ENCODE results near the gene ST8SIA2.

ST8SIA2 gene, protein sequence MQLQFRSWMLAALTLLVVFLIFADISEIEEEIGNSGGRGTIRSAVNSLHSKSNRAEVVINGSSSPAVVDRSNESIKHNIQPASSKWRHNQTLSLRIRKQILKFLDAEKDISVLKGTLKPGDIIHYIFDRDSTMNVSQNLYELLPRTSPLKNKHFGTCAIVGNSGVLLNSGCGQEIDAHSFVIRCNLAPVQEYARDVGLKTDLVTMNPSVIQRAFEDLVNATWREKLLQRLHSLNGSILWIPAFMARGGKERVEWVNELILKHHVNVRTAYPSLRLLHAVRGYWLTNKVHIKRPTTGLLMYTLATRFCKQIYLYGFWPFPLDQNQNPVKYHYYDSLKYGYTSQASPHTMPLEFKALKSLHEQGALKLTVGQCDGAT

DNA sequence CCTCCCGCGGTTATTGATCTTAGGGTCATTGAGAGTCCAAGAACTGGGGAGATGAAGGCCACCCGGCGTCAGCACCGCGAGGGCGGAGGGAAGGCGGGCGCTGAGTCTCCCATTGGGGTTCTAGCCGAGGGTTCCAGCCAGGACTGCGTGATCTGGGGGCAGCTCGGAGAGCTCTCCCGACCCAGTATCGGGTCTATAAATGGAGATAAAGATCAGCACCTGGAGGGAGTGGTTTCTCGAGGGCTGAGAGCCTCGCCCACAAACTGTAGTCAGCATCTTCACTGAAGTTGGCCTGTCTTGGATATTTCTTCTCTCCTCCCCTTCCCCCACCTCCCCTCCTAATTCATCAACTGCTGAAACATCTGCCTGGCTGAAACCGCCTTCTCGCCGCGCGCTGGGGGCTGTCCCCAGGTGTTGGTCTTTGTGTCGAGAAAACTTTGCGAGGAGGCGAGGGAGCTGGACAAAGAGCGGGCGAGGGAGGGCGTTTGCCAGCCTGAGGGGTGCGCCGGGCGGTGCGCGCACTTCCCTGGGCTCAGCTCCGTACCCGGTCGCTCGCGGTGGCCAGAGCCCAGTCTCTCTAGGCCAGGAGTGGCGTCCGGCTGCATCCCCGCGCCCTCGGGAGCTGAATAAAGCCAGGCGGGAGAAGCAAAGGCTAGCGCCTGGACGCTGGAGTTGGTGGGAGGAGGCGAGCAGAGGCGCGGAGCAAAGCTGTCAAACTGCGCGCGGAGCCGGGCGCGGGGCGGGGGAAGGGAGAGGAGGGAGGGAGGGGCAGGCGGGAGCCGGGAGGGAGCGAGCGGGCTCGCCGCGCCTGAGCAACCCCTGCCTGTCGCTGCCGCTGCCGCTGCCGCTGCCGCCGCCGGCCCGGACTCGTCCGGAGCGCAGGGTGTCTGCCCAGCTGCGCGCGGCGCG is at the start of gene ST8SIA2:
ST8SIA2 (plus strand) TSS at position 811 of the 909 bp plus-strand sequence. CDS start 184 bp downstream, outside the sequence.
- H3K4me3 ChIP-seq (ENCODE audit: low read depth, low read length): no peak within 1 kb of the TSS
- DNase-seq (ENCODE audit: low read depth): no peak

DNA sequence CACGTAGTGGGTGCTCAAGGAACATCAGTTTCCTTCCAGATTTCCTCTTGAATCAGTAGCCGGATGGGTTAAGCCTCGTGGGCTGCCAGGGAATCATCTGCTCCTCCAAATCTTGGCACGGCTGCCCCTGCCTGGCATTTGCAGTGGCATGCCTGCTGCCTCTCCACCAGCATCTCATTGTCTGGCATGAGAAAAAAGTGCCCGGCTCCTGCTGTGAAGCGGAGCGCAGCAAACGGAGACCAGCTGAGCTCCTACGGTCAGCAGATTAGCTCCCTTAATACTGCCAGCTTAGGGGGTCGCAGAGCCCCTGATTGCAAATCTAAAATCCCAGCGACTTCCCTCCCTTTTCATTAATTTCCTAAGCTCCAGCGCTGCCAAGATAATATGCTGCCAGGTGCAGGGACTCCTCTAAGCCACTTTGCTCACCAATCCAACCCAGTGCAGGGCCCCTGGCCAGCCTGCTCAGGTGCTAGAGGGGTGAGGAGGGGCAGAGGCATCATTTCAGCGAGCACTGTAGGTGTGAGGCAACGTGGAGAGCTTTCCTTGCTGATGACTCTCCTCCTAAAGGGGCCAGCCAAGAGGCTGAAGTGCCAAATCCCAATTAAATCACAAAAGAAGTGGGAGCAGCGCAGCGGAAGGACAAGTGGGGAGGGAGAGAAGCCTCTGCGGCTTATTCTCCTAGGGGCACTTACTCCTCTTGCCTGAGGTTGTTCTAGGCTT is 49.6 kb upstream of the ST8SIA2 start:
- DNase-seq (ENCODE audit: low read depth): no peak
- TF ChIP-seq, protein P1, sequence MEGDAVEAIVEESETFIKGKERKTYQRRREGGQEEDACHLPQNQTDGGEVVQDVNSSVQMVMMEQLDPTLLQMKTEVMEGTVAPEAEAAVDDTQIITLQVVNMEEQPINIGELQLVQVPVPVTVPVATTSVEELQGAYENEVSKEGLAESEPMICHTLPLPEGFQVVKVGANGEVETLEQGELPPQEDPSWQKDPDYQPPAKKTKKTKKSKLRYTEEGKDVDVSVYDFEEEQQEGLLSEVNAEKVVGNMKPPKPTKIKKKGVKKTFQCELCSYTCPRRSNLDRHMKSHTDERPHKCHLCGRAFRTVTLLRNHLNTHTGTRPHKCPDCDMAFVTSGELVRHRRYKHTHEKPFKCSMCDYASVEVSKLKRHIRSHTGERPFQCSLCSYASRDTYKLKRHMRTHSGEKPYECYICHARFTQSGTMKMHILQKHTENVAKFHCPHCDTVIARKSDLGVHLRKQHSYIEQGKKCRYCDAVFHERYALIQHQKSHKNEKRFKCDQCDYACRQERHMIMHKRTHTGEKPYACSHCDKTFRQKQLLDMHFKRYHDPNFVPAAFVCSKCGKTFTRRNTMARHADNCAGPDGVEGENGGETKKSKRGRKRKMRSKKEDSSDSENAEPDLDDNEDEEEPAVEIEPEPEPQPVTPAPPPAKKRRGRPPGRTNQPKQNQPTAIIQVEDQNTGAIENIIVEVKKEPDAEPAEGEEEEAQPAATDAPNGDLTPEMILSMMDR (IDR thresholded peaks at IDR 0.05; ENCODE audit: insufficient read depth, low read depth, low read length, missing control alignments): no peak
- no peak overlapping the region for H3K4me3 ChIP-seq (ENCODE audit: low read depth, low read length)

More for the DNA sequence above, at the start of gene ST8SIA2:
- TF ChIP-seq, protein P1 (IDR thresholded peaks at IDR 0.05; ENCODE audit: insufficient read depth, low read depth, low read length, missing control alignments): no peak

DNA sequence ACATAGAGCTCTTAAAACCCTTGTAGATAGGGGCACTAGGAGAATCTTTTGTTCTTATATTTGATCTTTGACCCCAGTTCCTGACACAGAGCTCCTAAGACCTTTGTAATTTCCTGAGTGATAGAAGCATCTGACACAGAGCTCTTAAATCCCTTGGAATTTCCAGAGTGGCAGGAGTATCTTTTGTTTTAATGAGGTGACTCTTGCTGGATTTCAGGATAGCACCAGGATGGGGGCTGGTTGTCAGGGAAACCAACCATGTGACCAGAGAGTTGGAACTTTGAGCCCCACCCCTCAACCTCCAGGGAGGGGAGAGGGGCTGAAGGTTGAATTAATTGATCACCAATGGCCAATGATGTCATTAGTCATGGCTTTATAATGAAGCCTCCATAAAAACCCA is 47.6 kb upstream of the ST8SIA2 start:
- DNase-seq (ENCODE audit: low read depth): no peak
- TF ChIP-seq, protein P1 (IDR thresholded peaks at IDR 0.05; ENCODE audit: insufficient read depth, low read depth, low read length, missing control alignments): no peak
- no peak overlapping the region for H3K4me3 ChIP-seq (ENCODE audit: low read depth, low read length)

DNA sequence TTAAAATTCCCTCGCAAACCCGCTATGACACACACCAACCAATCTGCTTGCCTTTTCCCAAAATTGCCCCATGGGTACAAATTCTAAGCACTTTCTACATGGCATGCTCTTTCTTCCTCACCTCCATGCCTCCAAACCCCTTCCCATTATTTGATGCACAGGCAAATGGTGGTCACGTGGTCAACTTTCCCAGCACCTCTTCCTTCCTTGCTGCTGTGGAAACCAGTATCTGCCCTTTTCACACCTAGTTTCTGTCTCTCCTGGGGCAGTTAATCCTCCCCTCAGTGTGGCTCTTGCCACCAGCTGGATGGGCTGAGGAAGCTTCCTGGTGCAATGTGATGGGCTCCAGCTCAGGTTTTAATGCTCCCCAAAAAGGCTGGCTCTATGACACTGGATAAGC is 38.4 kb upstream of the ST8SIA2 start:
- TF ChIP-seq, protein P1 (IDR thresholded peaks at IDR 0.05; ENCODE audit: insufficient read depth, low read depth, low read length, missing control alignments): no peak

DNA sequence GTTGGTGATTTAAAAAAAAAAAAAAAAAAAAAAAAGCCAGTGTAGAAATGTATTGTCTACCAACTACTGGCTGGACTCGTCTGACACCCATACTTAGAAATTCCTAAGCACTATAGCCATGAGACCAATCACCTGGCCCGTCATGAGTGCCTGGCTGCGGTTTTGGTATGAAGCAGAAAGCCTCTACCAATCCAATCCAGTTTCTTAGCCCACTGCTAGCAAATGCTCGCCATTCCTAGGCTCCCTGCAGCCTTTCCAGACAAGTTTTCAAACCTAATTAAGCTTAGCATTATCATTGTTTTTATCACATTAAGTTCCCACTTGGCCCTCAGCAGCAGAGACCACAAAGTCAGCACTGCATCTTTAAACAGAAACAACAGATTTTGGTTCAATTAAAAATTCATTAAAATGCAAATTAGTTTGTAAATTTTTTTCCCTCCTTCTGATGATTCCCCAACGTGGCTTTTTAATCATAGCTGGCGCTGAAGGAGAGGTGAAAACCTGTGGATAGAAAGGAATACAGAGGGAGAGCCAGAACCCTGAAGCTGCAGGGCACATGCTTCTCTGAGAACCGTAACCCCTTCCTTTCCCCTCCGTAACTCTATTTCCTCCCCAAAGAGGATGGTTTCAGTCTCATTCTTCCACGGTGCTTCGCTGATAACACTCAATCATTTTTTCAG is 32.2 kb upstream of the ST8SIA2 start:
- no peak overlapping the region for H3K4me3 ChIP-seq (ENCODE audit: low read depth, low read length)
- TF ChIP-seq, protein P1 (IDR thresholded peaks at IDR 0.05; ENCODE audit: insufficient read depth, low read depth, low read length, missing control alignments): no peak
- DNase-seq (ENCODE audit: low read depth): no peak

More for the DNA sequence above, 38.4 kb upstream of the ST8SIA2 start:
- DNase-seq (ENCODE audit: low read depth): no peak
- H3K4me3 ChIP-seq (ENCODE audit: low read depth, low read length): no peak overlapping the region

DNA sequence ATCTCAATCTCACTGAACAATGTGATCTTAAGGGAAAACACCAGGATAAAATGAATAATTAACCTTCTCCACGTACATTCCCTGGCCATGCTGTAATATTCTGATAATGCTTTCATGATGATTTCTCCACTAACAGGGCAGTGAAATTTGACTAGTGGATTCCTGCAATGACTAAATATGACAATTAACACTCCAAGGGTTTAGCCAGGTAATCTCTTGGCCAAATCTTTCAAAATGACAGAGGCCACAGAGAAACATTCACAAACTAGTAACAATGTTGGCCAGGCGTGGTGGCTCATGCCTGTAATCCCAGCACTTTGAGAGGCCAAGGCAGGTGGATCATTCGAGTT is 31.7 kb upstream of the ST8SIA2 start:
- TF ChIP-seq, protein P1 (IDR thresholded peaks at IDR 0.05; ENCODE audit: insufficient read depth, low read depth, low read length, missing control alignments): no peak
- no peak for DNase-seq (ENCODE audit: low read depth)
- no peak overlapping the region for H3K4me3 ChIP-seq (ENCODE audit: low read depth, low read length)
